OCI-LY7 (cell line): ENCODE measurements around the gene PLEKHG5. TPM values are rescaled to one million over a fixed set of nuclear protein-coding genes. Genes with fewer than 3 reads are reported as not detected.

Experiments used
- BruUV-seq: library from RNA; stranded (reverse); fragments of 400-500 nt; replicated peaks from 2 replicates; lab custom pipeline; 2021; lab: Mats Ljungman, UMichigan
- CTCF ChIA-PET: fragments of 300-600 bp; sonication (Branson Sonifier 250); formaldehyde crosslinking; loops from one replicate; lab custom pipeline; 2022; ENCODE audit warnings: antibody characterized with exemption; ENCODE audit not compliant: unreplicated experiment; lab: Charles Lee
- POLR2A ChIA-PET: fragments of 300-600 bp; sonication (Branson Sonifier 250); formaldehyde crosslinking; loops from one replicate; lab custom pipeline; 2022; ENCODE audit warnings: antibody characterized with exemption; lab: Charles Lee
- DNase-seq: peaks from one replicate; pipeline ENCODE4 v3.0.0-alpha.2; 2015; ENCODE audit warnings: low spot score
- H2AFZ ChIP-seq: fragments of 200-600 bp; sonication (generic), shearing (Covaris generic); 2 replicates; pipeline ENCODE4 v1.6.1; 2014; ENCODE audit warnings: mild to moderate bottlenecking, antibody characterized with exemption, low read length, moderate library complexity
- H3K27ac ChIP-seq: fragments of 200-600 bp; sonication (generic); 2 replicates; pipeline ENCODE4 v1.5.1; 2014; ENCODE audit warnings: mixed run types, low read depth, mild to moderate bottlenecking, moderate library complexity, low read length, inconsistent platforms; ENCODE audit not compliant: poor library complexity, severe bottlenecking
- H3K36me3 ChIP-seq: fragments of 200-600 bp; sonication (generic); 2 replicates; pipeline ENCODE4 v1.6.1; 2014; ENCODE audit warnings: mild to moderate bottlenecking, antibody characterized with exemption, low read length, moderate library complexity, mixed read lengths; ENCODE audit not compliant: insufficient read depth
- H3K4me1 ChIP-seq: fragments of 200-600 bp; sonication (generic); 2 replicates; pipeline ENCODE4 v1.5.1; 2014; ENCODE audit warnings: mild to moderate bottlenecking, low read length; ENCODE audit not compliant: insufficient read depth, poor library complexity, severe bottlenecking
- H3K4me2 ChIP-seq: fragments of 200-600 bp; sonication (generic); 2 replicates; pipeline ENCODE4 v1.6.1; 2014; ENCODE audit warnings: mild to moderate bottlenecking, low read length
- H3K4me3 ChIP-seq: fragments of 200-600 bp; sonication (generic); 2 replicates; pipeline ENCODE4 v1.5.1; 2014; ENCODE audit warnings: mild to moderate bottlenecking, low read depth, low read length; ENCODE audit not compliant: poor library complexity, severe bottlenecking
- H3K79me2 ChIP-seq: fragments of 200-600 bp; sonication (generic); 2 replicates; pipeline ENCODE4 v1.6.1; 2016; ENCODE audit warnings: low read depth, mild to moderate bottlenecking, low read length, moderate library complexity, mixed read lengths; ENCODE audit not compliant: insufficient read depth
- H3K9me2 ChIP-seq: fragments of 200-600 bp; sonication (generic); 2 replicates; pipeline ENCODE4 v1.6.1; 2016; ENCODE audit warnings: mild to moderate bottlenecking, low read length, mixed read lengths; ENCODE audit not compliant: insufficient read depth
- H3K9me3 ChIP-seq: fragments of 200-600 bp; sonication (generic); 2 replicates; pipeline ENCODE4 v1.6.1; 2014; ENCODE audit warnings: mild to moderate bottlenecking, mixed run types, low read length, mixed read lengths
- H4K20me1 ChIP-seq: fragments of 200-600 bp; sonication (generic); 2 replicates; pipeline ENCODE4 v1.6.1; 2014; ENCODE audit warnings: mild to moderate bottlenecking, antibody characterized with exemption, low read length, moderate library complexity, mixed read lengths; ENCODE audit not compliant: insufficient read depth
- EZH2phosphoT487 ChIP-seq: fragments of 200-600 bp; sonication (generic); IDR thresholded peaks from 2 replicates; pipeline ENCODE4 v1.6.1; 2018; ENCODE audit warnings: low read depth, borderline replicate concordance, mild to moderate bottlenecking, mixed run types, antibody characterized with exemption, low read length, moderate library complexity, mixed read lengths
- intact Hi-C: fragments of 100-400 bp; cut with micrococcal nuclease; formaldehyde crosslinking; loops from one replicate; pipeline ENCODE4 v1.10.0; 2022; ENCODE audit not compliant: unreplicated experiment
- total RNA-seq, 2 experiments: library from RNA; depleted of rRNA in 1 of 2; stranded (reverse); fragments of >200 nt in 1 of 2; shearing (Covaris generic) in 1 of 2; gene quantifications; 2 replicates each; pipeline ENCODE4 v1.2.3, GENCODE V29; 2014 to 2022
- TF ChIP-seq, protein P1 (sequence below): fragments of 200-600 bp; sonication (generic); conservative IDR thresholded peaks from 2 replicates; pipeline ENCODE4 v1.5.1; 2014; ENCODE audit warnings: mild to moderate bottlenecking, antibody characterized with exemption, low read length, moderate library complexity, mixed read lengths

The PLEKHG5 gene
- total RNA-seq, 2 experiments from 2014 or later = 1.6 to 2.4 TPM

DNA sequence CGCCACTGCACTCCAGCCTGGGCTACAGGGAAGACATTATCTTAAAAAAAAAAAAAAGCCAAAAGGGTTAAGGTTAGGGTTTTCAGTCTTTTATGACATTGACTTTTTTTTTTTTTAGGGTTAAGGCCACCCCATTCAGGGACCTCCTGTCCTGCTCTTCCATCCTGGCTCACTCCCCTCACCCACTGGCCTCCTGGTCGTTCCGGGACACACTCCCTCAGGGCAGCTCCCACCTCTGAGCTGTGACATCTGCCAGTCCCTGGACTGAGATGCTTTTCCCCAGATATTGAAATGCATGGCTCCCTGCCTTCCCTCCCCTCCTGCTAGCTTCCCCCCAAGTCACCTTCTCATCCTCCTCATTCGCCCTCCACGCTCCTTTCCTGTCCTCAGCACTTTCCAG, 9.6 kb downstream of the PLEKHG5 start:
- TF ChIP-seq EZH2phosphoT487 = no peak
- TF ChIP-seq, protein P1, sequence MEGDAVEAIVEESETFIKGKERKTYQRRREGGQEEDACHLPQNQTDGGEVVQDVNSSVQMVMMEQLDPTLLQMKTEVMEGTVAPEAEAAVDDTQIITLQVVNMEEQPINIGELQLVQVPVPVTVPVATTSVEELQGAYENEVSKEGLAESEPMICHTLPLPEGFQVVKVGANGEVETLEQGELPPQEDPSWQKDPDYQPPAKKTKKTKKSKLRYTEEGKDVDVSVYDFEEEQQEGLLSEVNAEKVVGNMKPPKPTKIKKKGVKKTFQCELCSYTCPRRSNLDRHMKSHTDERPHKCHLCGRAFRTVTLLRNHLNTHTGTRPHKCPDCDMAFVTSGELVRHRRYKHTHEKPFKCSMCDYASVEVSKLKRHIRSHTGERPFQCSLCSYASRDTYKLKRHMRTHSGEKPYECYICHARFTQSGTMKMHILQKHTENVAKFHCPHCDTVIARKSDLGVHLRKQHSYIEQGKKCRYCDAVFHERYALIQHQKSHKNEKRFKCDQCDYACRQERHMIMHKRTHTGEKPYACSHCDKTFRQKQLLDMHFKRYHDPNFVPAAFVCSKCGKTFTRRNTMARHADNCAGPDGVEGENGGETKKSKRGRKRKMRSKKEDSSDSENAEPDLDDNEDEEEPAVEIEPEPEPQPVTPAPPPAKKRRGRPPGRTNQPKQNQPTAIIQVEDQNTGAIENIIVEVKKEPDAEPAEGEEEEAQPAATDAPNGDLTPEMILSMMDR = no peak
- POLR2A ChIA-PET = no interaction called here
- CTCF ChIA-PET = no interaction called here
- H2AFZ ChIP-seq = no peak overlapping the region
- H3K36me3 ChIP-seq = no peaks in the 10 kb centered on the region
- DNase-seq = no peak
- H3K9me3 ChIP-seq = no peaks in the 10 kb centered on the region
- H3K27ac ChIP-seq = no peak overlapping the region
- intact Hi-C loops = loop anchor here (10.0 kb wide), 1 partner anchor 733 kb away; no protein-coding TSS in a partner anchor
- H3K9me2 ChIP-seq = no peaks in the 10 kb centered on the region
- no peaks in the 10 kb centered on the region for H3K79me2 ChIP-seq
- H4K20me1 ChIP-seq = no peaks in the 10 kb centered on the region
- H3K4me2 ChIP-seq = no peak overlapping the region
- H3K4me1 ChIP-seq = no peaks in the 10 kb centered on the region
- no peak overlapping the region for H3K4me3 ChIP-seq
- BruUV-seq = no TSS peak

GRCh38 chr1:6477039-6477820, 14.2 kb downstream of the PLEKHG5 start:
- POLR2A ChIA-PET = no interaction called here
- Histone ChIP-seq H3K4me1 (no peaks in the 10 kb centered on the region), H3K9me3 (no peaks in the 10 kb centered on the region), H3K27ac (no peak overlapping the region), H4K20me1 (no peaks in the 10 kb centered on the region), H3K36me3 (no peaks in the 10 kb centered on the region), H3K4me2 (no peak overlapping the region), H2AFZ (no peak overlapping the region), H3K4me3 (no peak overlapping the region), H3K79me2 (no peaks in the 10 kb centered on the region), H3K9me2 (no peaks in the 10 kb centered on the region)
- TF ChIP-seq EZH2phosphoT487 = no peak
- TF ChIP-seq, protein P1 = no peak
- BruUV-seq = no TSS peak
- intact Hi-C loops = no loop called here
- no peak for DNase-seq
- CTCF ChIA-PET = no interaction called here

DNA sequence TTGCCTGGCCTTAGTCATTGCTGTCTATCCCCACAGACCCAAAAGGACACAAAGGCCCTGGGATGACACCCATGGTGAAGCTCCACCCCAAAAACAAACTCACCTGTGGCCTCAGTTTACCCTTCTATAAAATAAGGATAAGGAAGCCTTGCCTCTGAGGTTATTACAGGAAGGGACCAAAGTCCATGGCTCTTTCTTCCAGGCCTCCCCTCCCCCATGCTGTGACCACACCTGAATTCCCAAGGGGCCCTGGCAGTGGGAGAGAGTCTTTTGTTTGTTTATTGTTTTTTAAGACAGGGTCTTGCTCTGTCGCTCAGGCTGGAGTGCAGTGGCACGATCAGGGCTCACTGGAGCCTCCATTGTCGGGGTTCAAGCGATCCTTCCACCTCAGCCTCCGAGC, 15.0 kb downstream of the PLEKHG5 start:
- H3K36me3 ChIP-seq = no peaks in the 10 kb centered on the region
- H3K4me3 ChIP-seq = no peak overlapping the region
- H3K27ac ChIP-seq = no peak overlapping the region
- BruUV-seq = no TSS peak
- DNase-seq = no peak
- CTCF ChIA-PET = no interaction called here
- H3K79me2 ChIP-seq = no peaks in the 10 kb centered on the region
- H3K4me1 ChIP-seq = no peaks in the 10 kb centered on the region
- TF ChIP-seq, protein P1 = no peak
- no peak for TF ChIP-seq EZH2phosphoT487
- H3K9me3 ChIP-seq = no peaks in the 10 kb centered on the region
- intact Hi-C loops = no loop called here
- H3K9me2 ChIP-seq = no peaks in the 10 kb centered on the region
- H3K4me2 ChIP-seq = no peak overlapping the region
- no peaks in the 10 kb centered on the region for H4K20me1 ChIP-seq
- H2AFZ ChIP-seq = no peak overlapping the region
- POLR2A ChIA-PET = no interaction called here
